HG03064 (cell line): ENCODE data around the gene PAX3.

Experiments used
- ATAC-seq: cut with Tn5 transposase; IDR thresholded peaks from one replicate; pipeline ENCODE4 v1.9.1; 2021; ENCODE audit warnings: low read depth; ENCODE audit not compliant: unreplicated experiment

Gene PAX3

DNA sequence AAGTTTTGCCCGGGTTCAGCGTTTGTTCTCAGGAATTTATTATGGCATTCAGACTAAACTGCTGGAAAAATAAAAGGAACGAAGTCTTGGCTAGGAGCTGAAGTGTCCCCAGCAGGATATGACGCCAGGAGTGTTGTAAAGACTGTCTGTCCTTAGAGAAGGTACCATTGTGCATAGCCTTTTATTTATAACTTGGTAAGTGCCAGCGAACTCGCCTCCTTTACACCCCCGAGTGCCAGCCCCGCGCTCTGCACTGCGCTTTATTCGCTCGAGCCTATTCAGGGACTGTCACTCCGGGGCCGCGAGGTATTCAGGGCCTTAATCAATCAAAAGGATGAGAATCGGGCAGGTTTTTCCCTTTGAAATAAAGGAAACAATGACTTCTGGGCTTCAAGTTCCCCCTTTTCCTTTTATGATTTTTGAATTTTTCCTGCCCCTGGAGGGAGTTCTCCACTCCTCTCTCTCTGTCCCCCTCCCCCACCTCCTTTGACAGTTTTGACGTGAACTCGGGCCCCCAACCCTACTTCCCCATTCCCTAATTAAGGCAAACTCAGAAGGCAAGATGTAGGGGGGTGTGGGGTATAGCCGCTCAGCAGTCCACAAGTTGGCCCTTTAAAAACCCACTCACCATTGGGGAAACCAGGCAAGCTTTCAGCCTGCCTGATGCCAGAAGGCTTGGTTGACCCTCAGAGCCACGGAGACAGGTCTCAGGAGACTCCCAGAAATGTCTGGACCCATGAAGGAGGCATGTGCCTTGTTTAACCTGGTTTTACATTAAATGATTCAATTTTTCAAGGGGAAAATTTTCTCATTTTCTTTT lies 1.3 kb upstream of the PAX3 start:
- no peak for ATAC-seq

GRCh38 chr2:222298001-222298310 lies 842 bp downstream of the PAX3 start:
- ATAC-seq, result no peak

GRCh38 chr2:222297600-222297935 lies 1.2 kb downstream of the PAX3 start:
- no peak for ATAC-seq

DNA sequence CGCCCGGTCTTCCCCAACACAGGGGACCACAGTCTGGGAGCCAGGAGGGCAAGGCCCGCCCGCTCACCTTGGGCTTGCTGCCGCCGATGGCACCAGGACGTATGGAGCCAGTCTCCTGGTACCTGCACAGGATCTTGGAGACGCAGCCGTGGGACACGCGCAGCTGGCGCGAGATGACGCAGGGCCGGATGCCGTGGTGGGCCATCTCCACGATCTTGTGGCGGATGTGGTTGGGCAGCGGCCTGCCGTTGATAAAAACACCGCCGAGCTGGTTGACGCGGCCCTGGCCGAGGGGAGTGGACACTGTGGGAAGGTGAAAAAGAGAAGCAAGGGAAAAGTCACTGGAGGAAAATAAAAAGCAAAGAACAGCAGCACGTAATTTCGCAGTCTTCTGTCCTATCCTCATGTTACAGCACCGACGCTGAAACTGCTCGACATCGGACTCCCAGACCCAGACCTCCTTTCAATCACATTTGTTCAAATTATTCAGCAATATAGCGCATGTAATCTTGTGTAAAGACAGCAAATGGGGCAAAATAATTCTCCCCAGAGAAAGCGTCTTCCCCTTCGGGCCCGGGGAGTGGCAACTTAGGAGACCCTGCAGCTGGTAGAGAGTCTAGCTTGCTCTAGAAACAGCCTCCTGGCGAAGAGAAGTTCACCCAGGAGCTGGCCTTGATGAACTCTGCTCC lies 1.7 kb downstream of the PAX3 start:
- ATAC-seq, result no peak

DNA sequence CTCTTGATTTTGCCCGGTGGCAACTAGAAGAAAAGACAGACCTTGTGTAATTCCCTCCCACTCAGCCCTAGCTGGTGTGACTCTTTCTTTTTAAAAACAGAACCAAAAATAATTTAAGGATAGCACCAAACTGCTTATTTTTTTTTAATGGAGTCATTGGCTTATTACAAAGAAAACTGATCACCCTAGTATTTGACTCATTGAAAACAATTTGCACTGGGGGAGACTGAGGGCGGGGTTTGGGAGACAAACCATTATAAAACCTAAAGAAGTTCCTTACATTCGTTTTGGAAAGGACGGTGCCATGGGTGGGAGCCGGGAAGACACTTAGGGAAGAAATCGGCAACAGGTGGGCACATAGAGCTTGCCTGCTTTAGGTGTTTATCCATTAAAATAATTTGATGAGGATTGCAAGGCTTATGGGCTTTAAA lies 2.5 kb downstream of the PAX3 start:
- no peak for ATAC-seq

GRCh38 chr2:222295368-222296062 lies 3.3 kb downstream of the PAX3 start:
- ATAC-seq, result no peak

GRCh38 chr2:222294996-222295367 lies 3.8 kb downstream of the PAX3 start:
- ATAC-seq, result no peak

DNA sequence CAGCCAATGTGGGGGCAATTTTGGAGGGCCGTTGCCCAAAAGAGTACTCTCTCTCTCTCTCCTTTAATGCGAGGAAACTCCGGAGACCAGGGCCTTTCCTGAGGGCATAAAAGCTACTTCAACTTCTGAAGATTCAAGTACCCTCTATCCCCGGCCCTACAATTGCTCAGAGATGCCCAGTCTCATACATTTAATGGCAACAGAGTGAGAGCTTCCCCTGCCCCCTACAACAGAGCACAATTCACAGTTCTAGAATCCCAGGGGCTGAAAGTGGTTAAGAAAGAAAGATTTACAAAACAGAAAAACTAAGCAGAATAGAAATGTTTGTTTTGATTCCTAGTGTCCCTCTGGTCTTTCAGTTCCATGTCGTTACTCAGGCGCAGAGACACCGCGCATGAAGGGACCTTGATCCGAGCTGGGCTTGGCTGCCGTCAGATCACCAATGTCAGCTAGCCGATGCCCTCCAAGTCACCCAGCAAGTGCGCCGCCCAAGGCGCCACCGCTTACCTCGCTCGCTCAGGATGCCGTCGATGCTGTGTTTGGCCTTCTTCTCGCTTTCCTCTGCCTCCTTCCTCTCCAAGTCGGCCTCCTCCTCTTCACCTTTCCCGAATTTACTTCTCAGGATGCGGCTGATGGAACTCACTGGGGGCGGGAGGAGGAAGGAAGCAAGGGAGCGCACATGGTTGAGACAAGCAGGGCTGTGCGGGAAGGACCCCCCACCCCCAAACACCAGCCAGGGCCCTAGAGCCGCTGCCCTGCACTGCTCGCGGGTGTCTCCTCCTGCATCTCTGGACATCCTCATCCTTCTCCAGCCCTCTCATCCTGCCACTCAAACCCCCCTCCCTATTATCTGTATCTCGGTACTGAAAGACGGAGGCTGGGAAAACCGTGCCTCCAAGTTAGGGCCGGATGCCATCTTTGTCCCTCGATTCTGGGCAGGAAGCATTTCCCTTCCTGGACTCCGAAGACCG lies 4.9 kb downstream of the PAX3 start:
- no peak for ATAC-seq

GRCh38 chr2:222292149-222293134 lies 6.4 kb downstream of the PAX3 start:
- no peak for ATAC-seq

- ATAC-seq, result no peak
These were observed 7.3 kb downstream of the PAX3 start for GRCh38 chr2:222291485-222291841.

DNA sequence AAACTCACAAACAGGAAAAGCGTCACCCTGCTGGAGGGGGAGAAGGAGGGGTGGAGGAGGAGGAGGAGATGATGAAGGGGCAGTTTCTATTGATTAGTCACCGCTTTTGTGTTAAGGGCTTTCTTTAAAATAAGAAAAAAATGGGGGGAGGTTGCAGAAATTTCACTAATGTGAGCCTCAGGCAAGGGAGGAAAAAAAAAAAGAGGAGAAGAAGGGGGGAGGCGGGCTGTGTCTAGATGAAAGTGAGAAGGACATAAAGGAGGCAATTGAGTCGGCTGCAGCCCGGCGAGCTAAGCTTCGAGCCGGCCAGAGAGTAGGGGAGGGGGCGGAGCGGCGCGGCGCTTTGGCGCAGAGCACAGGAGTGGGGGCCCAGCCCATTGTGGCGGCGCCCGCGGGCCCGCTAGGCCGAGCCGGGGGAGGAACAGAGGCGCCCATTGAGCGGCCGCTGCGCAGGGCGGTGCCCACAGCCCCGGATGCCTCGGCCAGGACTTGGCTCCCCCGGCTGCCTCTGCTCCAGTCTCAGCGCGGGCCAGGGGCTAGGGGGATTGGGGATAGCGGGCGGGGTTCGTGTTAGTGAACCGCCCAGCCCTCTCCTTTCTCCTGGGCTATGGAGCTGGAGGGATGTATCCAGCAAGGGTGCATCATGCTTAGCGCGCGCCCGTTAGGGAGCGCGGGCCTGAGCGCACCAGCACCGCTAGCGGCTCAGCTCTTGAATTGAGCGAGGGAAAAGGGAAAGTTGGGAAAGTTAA lies 7.9 kb downstream of the PAX3 start:
- no peak for ATAC-seq

- ATAC-seq, result no peak
These were observed 8.4 kb downstream of the PAX3 start for GRCh38 chr2:222290401-222290735.

DNA sequence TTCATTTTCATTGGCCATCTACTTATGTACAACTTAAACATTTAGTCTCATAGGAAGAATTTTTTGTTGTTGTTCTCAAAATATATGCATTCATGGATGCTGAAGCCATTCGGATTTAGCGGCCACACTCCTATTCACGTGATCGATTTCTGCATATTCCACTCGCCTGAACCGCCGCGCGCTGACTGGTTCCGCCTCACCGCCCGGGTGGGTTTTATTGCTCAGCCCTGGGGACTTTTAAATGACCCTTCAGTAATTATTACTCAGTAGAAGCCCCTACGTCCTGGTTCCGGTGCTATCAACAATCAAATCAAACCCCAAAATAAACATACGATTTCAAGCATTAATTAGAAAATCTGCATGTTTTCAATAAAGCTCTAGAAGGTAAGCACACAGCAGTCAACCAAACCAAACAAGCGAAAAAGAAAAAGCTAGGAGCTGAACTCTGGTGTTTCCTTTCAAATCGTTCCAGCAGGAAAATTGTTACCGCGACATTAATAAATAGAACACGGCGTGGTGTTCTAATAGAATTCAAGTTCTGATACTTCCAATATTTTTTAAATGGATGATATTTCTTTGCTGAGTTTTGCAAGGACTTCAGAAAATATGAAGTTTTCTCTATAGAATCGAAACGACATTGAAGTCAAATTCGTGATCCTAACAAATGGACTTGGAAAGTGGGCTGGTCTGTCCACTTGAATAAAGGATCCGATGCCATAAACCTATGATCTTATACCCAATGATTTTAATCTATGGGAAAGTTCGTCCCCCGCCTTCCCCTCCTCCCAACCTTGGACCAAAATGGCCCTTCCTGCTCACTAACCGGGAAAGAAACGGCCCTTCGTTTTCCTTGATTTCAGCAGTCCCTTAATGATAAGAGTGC lies 9.3 kb downstream of the PAX3 start:
- ATAC-seq, result no peak

GRCh38 chr2:222288590-222289277 lies 10.1 kb downstream of the PAX3 start:
- no peak for ATAC-seq

DNA sequence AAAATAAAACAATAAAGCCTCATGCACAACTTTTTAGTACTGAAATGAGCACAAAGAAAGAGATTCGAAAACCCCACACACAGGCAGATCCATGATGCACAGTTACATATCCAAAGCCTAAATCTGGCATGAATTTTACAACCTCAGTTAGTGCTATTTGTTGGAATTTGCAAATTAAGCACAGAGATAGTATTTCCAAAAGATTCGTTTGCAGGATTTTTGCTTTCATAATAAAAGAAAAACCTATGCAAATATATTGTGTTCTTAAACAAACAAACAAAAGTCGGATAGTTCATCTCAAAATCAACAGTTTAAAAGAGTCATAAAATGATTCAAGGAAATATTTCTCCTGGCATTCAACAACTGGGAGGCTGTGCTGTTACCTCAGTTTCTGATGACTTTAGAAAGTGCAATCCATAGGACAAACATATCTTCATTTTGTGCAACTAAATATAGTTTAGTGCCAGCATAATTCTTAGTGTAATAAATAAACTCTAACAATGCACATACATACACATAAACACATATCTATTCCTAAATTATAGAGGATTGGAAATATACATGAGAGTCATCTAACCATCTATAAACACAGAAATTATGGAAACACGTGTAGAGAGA lies 10.8 kb downstream of the PAX3 start:
- ATAC-seq, result no peak

GRCh38 chr2:222284466-222284865 lies 14.3 kb downstream of the PAX3 start:
- ATAC-seq, result no peak

DNA sequence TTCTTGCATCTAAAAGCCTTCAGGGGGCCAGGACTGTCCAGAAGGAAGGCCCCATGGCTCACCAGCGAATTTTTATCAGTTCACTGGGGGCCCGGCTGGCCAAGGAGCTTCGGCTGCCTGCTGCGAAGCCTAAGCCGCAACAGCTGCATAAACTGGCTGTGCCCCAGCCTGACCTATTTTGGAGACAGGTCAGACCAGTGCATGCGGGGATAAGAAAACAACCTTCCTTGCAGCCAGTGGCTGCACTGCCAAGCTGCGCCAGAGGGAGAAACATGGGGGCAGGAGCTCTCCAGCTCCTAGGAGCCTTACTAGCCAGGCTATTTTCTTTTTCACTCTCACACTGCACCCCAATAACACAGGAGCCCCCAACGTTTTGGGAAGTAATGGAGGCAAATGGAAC lies 15.2 kb downstream of the PAX3 start:
- ATAC-seq, result no peak
